ENCODE data around the gene TPX2.

The TPX2 gene

DNA sequence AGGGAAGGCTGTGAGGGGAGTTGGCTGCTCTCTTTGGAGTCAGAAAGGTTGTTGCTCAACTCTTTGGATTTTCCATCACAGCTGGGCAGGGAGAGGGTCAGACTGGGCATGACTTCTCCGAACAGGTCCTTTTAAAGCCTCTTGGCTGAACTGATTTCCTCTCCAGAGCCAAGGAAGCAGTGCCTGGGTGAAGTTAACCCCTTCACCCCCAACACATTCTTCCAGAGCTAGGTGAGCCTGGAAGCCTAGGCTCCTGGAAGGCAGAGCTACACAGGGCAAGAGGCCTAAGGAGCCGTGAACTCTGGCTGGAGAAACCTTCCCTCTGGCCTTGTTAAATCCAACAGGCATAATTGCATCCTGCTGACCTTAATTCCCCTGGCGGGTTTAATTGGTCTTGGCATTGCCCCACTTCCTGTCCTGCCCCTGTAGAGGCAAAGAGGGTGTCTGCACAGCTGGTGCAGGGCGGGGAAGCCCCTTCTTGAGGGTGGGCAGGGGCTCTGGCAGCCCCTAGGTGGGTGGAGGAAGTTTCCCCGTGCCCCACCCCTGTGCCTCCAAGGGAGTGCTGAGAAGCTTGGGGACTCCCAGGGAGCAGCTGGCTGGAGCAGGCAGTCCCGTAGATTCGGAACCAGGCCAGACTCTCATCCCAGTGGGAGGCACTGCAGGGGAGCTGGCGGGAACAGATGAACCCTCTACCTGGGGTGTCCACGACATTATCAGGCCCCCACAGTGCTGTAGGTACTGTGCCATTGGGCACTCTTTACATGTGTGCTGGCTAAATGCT, 76.5 kb downstream of the TPX2 start:
- Histone ChIP-seq H3K27ac (ENCODE audit: low read depth, low read length) (no peak overlapping the region), H2BK5ac (ENCODE audit: low read length) (no peak overlapping the region), H3K79me2 (ENCODE audit: control insufficient read depth, insufficient read depth, low read length) (no peaks in the 10 kb centered on the region), H3K56ac (ENCODE audit: low read length) (no peak overlapping the region), H3K4me2 (ENCODE audit: low read length) (no peak overlapping the region), H3K79me1 (ENCODE audit: low read length) (no peaks in the 10 kb centered on the region), H3K4ac (ENCODE audit: low read depth, low read length) (no peak overlapping the region), H2BK120ac (ENCODE audit: low read depth, low read length) (no peak overlapping the region), H3K18ac (ENCODE audit: low read length) (no peak overlapping the region), H3K4me3 (ENCODE audit: low read length) (no peak overlapping the region), H3K23ac (ENCODE audit: low read length) (no peak overlapping the region), H3K9ac (ENCODE audit: low read length) (no peak overlapping the region), H2BK15ac (replicated peaks; ENCODE audit: low read depth) (no peak overlapping the region), H3K36me3 (ENCODE audit: control insufficient read depth, insufficient read depth, low read length) (no peaks in the 10 kb centered on the region), H4K8ac (ENCODE audit: low read depth, low read length) (no peak overlapping the region), H3K27me3 (ENCODE audit: insufficient read depth, low read length, poor library complexity) (no peaks in the 10 kb centered on the region), H2AK5ac (ENCODE audit: low read length) (no peak overlapping the region), H3K4me1 (ENCODE audit: control insufficient read depth, low read depth, low read length) (no peaks in the 10 kb centered on the region), H4K5ac (ENCODE audit: low read length) (no peak overlapping the region)
- peak; percentile 35 for DNase-seq
- WGBS (ENCODE audit: extremely low coverage, insufficient coverage, low lambda C conversion rate): no CpG with 5 or more reads among the region's 9 CpGs

- H2BK5ac ChIP-seq (ENCODE audit: low read length): no peak overlapping the region
- no peaks in the 10 kb centered on the region for H3K79me2 ChIP-seq (ENCODE audit: control insufficient read depth, insufficient read depth, low read length)
- no peak overlapping the region for H3K4me2 ChIP-seq (ENCODE audit: low read length)
- no peak overlapping the region for H3K23ac ChIP-seq (ENCODE audit: low read length)
- H3K4me1 ChIP-seq (ENCODE audit: control insufficient read depth, low read depth, low read length): no peaks in the 10 kb centered on the region
- no peaks in the 10 kb centered on the region for H3K36me3 ChIP-seq (ENCODE audit: control insufficient read depth, insufficient read depth, low read length)
- no peak overlapping the region for H3K4me3 ChIP-seq (ENCODE audit: low read length)
- H3K79me1 ChIP-seq (ENCODE audit: low read length): no peaks in the 10 kb centered on the region
- no peak overlapping the region for H3K18ac ChIP-seq (ENCODE audit: low read length)
- H2BK15ac ChIP-seq (replicated peaks; ENCODE audit: low read depth): no peak overlapping the region
- no peak for DNase-seq
- WGBS (ENCODE audit: extremely low coverage, insufficient coverage, low lambda C conversion rate): no CpG with 5 or more reads among the region's 5 CpGs
- H3K4ac ChIP-seq (ENCODE audit: low read depth, low read length): no peak overlapping the region
- no peak overlapping the region for H3K9ac ChIP-seq (ENCODE audit: low read length)
- no peak overlapping the region for H2BK120ac ChIP-seq (ENCODE audit: low read depth, low read length)
- no peak overlapping the region for H4K8ac ChIP-seq (ENCODE audit: low read depth, low read length)
- no peak overlapping the region for H3K56ac ChIP-seq (ENCODE audit: low read length)
- no peak overlapping the region for H3K27ac ChIP-seq (ENCODE audit: low read depth, low read length)
- no peak overlapping the region for H2AK5ac ChIP-seq (ENCODE audit: low read length)
- H4K5ac ChIP-seq (ENCODE audit: low read length): no peak overlapping the region
- H3K27me3 ChIP-seq (ENCODE audit: insufficient read depth, low read length, poor library complexity): no peaks in the 10 kb centered on the region
Measured at GRCh38 chr20:31816221-31816620, 77.1 kb downstream of the TPX2 start.

GRCh38 chr20:31817461-31817860, 78.4 kb downstream of the TPX2 start:
- H3K4ac ChIP-seq (ENCODE audit: low read depth, low read length): no peak overlapping the region
- no peak overlapping the region for H3K56ac ChIP-seq (ENCODE audit: low read length)
- no peak overlapping the region for H4K8ac ChIP-seq (ENCODE audit: low read depth, low read length)
- no peak overlapping the region for H4K5ac ChIP-seq (ENCODE audit: low read length)
- H2BK120ac ChIP-seq (ENCODE audit: low read depth, low read length): no peak overlapping the region
- no peak overlapping the region for H2BK5ac ChIP-seq (ENCODE audit: low read length)
- WGBS (ENCODE audit: extremely low coverage, insufficient coverage, low lambda C conversion rate): no CpG with 5 or more reads among the region's 5 CpGs
- no peak for DNase-seq
- H3K79me1 ChIP-seq (ENCODE audit: low read length): no peaks in the 10 kb centered on the region
- no peak overlapping the region for H2BK15ac ChIP-seq (replicated peaks; ENCODE audit: low read depth)
- no peaks in the 10 kb centered on the region for H3K27me3 ChIP-seq (ENCODE audit: insufficient read depth, low read length, poor library complexity)
- no peak overlapping the region for H3K4me2 ChIP-seq (ENCODE audit: low read length)
- H3K27ac ChIP-seq (ENCODE audit: low read depth, low read length): no peak overlapping the region
- no peaks in the 10 kb centered on the region for H3K79me2 ChIP-seq (ENCODE audit: control insufficient read depth, insufficient read depth, low read length)
- H3K9ac ChIP-seq (ENCODE audit: low read length): no peak overlapping the region
- H2AK5ac ChIP-seq (ENCODE audit: low read length): no peak overlapping the region
- H3K23ac ChIP-seq (ENCODE audit: low read length): no peak overlapping the region
- H3K18ac ChIP-seq (ENCODE audit: low read length): no peak overlapping the region
- no peak overlapping the region for H3K4me3 ChIP-seq (ENCODE audit: low read length)
- H3K4me1 ChIP-seq (ENCODE audit: control insufficient read depth, low read depth, low read length): no peaks in the 10 kb centered on the region
- H3K36me3 ChIP-seq (ENCODE audit: control insufficient read depth, insufficient read depth, low read length): no peaks in the 10 kb centered on the region

GRCh38 chr20:31818376-31818908, 79.4 kb downstream of the TPX2 start:
- Histone ChIP-seq H2BK120ac (ENCODE audit: low read depth, low read length) (no peak overlapping the region), H3K18ac (ENCODE audit: low read length) (no peak overlapping the region), H3K36me3 (ENCODE audit: control insufficient read depth, insufficient read depth, low read length) (no peaks in the 10 kb centered on the region), H4K5ac (ENCODE audit: low read length) (no peak overlapping the region), H3K9ac (ENCODE audit: low read length) (no peak overlapping the region), H2BK5ac (ENCODE audit: low read length) (no peak overlapping the region), H3K4me2 (ENCODE audit: low read length) (no peak overlapping the region), H3K27me3 (ENCODE audit: insufficient read depth, low read length, poor library complexity) (no peaks in the 10 kb centered on the region), H3K79me2 (ENCODE audit: control insufficient read depth, insufficient read depth, low read length) (no peaks in the 10 kb centered on the region), H3K4ac (ENCODE audit: low read depth, low read length) (no peak overlapping the region), H3K4me1 (ENCODE audit: control insufficient read depth, low read depth, low read length) (no peaks in the 10 kb centered on the region), H3K4me3 (ENCODE audit: low read length) (no peak overlapping the region), H2BK15ac (replicated peaks; ENCODE audit: low read depth) (no peak overlapping the region), H4K8ac (ENCODE audit: low read depth, low read length) (no peak overlapping the region), H2AK5ac (ENCODE audit: low read length) (no peak overlapping the region), H3K79me1 (ENCODE audit: low read length) (no peaks in the 10 kb centered on the region), H3K23ac (ENCODE audit: low read length) (no peak overlapping the region), H3K56ac (ENCODE audit: low read length) (no peak overlapping the region), H3K27ac (ENCODE audit: low read depth, low read length) (no peak overlapping the region)
- DNase-seq: no peak
- no CpG with 5 or more reads among the region's 8 CpGs for WGBS (ENCODE audit: extremely low coverage, insufficient coverage, low lambda C conversion rate)

- Histone ChIP-seq H3K36me3 (ENCODE audit: control insufficient read depth, insufficient read depth, low read length) (no peaks in the 10 kb centered on the region), H3K9ac (ENCODE audit: low read length) (no peak within 1 kb of the TSS), H3K56ac (ENCODE audit: low read length) (no peak within 1 kb of the TSS), H3K18ac (ENCODE audit: low read length) (no peak within 1 kb of the TSS), H2BK5ac (ENCODE audit: low read length) (no peak within 1 kb of the TSS), H2AK5ac (ENCODE audit: low read length) (no peak within 1 kb of the TSS), H3K4me3 (ENCODE audit: low read length) (no peak within 1 kb of the TSS), H2BK120ac (ENCODE audit: low read depth, low read length) (no peak within 1 kb of the TSS), H3K27ac (ENCODE audit: low read depth, low read length) (no peak within 1 kb of the TSS), H2BK15ac (replicated peaks; ENCODE audit: low read depth) (no peak within 1 kb of the TSS), H3K4me2 (ENCODE audit: low read length) (no peak within 1 kb of the TSS), H3K79me1 (ENCODE audit: low read length) (no peaks in the 10 kb centered on the region), H3K23ac (ENCODE audit: low read length) (no peak within 1 kb of the TSS), H4K8ac (ENCODE audit: low read depth, low read length) (no peak within 1 kb of the TSS), H3K79me2 (ENCODE audit: control insufficient read depth, insufficient read depth, low read length) (no peaks in the 10 kb centered on the region), H3K4me1 (ENCODE audit: control insufficient read depth, low read depth, low read length) (no peaks in the 10 kb centered on the region), H3K27me3 (ENCODE audit: insufficient read depth, low read length, poor library complexity) (no peaks in the 10 kb centered on the region), H3K4ac (ENCODE audit: low read depth, low read length) (no peak within 1 kb of the TSS), H4K5ac (ENCODE audit: low read length) (no peak within 1 kb of the TSS)
- DNase-seq: no peak
- WGBS (ENCODE audit: extremely low coverage, insufficient coverage, low lambda C conversion rate): no CpG with 5 or more reads among the region's 16 CpGs
Measured at GRCh38 chr20:31819083-31819784, 80.1 kb downstream of the TPX2 start, which contains the start of gene MYLK2. Gene MYLK2 (plus strand): TSS chr20:31819356. CDS start chr20:31819581, 225 bp downstream.

All from mesendoderm (in vitro differentiated cells).